ENCODE data around the gene IL11. TPM values are rescaled to one million over a fixed set of nuclear protein-coding genes. Genes with fewer than 3 reads are reported as not detected.

IL11 gene
- total RNA-seq, 1 experiment from 2014 or later: 1.8 TPM

DNA sequence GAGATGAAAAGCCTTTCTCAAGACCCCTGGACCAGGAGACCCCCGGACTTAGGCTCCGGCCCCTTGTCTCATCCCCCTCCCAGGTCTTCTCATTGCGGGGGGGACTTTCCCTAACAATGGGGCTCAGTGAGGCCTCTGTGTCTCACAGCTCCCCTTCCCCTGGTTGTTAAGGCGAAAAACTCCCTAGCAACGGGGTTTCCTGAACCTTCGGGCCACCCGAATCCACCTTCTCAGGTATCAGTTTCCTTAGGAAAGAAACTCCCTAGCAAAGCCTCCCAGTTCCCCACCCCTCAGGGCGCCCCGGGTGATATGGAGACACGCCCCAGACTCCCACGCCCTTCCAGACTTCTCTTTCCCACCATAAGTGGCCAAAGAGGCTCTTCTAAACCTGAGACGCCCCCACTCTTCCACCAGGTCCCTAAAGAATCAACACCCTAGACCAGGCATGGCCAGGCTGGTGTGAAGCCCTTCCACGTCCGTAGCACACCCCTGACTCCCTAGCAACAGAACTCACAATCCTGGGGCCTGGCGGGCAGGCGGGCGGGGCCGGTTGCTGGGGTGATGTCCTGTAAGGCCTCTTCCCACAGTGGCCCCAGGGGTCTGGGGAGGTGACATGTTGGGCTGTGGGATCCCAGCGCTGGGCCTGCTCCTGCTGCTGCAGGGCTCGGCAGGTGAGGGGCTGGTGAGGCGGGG, 6.1 kb upstream of the IL11 start, which contains the start of gene TMEM190:
Gene TMEM190 (plus strand): TSS at position 586 of the 693 bp plus-strand sequence. CDS start 28 bp downstream, at position 614.
- Mint-ChIP-seq H3K4me1 (peaks cover 47% of the 10 kb centered on the region), H3K36me3 (no peaks in the 10 kb centered on the region), H3K4me3 (peak within 1 kb of the TSS; percentile 62), H3K27ac (no peak within 1 kb of the TSS), H3K27me3 (ENCODE audit: low read depth) (peaks cover 59% of the 10 kb centered on the region), H3K9me3 (no peaks in the 10 kb centered on the region)
- DNase-seq (ENCODE audit: low spot score) (peak; percentile 51), ATAC-seq (peak; percentile 40)
- TF ChIP-seq, protein P1, sequence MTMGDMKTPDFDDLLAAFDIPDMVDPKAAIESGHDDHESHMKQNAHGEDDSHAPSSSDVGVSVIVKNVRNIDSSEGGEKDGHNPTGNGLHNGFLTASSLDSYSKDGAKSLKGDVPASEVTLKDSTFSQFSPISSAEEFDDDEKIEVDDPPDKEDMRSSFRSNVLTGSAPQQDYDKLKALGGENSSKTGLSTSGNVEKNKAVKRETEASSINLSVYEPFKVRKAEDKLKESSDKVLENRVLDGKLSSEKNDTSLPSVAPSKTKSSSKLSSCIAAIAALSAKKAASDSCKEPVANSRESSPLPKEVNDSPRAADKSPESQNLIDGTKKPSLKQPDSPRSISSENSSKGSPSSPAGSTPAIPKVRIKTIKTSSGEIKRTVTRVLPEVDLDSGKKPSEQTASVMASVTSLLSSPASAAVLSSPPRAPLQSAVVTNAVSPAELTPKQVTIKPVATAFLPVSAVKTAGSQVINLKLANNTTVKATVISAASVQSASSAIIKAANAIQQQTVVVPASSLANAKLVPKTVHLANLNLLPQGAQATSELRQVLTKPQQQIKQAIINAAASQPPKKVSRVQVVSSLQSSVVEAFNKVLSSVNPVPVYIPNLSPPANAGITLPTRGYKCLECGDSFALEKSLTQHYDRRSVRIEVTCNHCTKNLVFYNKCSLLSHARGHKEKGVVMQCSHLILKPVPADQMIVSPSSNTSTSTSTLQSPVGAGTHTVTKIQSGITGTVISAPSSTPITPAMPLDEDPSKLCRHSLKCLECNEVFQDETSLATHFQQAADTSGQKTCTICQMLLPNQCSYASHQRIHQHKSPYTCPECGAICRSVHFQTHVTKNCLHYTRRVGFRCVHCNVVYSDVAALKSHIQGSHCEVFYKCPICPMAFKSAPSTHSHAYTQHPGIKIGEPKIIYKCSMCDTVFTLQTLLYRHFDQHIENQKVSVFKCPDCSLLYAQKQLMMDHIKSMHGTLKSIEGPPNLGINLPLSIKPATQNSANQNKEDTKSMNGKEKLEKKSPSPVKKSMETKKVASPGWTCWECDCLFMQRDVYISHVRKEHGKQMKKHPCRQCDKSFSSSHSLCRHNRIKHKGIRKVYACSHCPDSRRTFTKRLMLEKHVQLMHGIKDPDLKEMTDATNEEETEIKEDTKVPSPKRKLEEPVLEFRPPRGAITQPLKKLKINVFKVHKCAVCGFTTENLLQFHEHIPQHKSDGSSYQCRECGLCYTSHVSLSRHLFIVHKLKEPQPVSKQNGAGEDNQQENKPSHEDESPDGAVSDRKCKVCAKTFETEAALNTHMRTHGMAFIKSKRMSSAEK (CRISPR knock-in tag; IDR thresholded peaks at IDR 0.05; ENCODE audit: borderline replicate concordance): no peak
- TF ChIP-seq ZNF121 (CRISPR knock-in tag; IDR thresholded peaks at IDR 0.05): peak; percentile 94
- no peak for TF ChIP-seq RELA (CRISPR knock-in tag; IDR thresholded peaks at IDR 0.05; ENCODE audit: borderline replicate concordance)
- POLR2A ChIA-PET: interaction anchor here (0.7 kb wide), 1 partner anchor 20 kb away, joined by 5 read pairs; no protein-coding TSS in a partner anchor
- CTCF ChIA-PET: interaction anchor here (0.7 to 1.4 kb wide), 6 partner anchors 8 to 127 kb away, joined by 3 to 5 read pairs (median 3); partner anchors contain the start of gene TMEM238

DNA sequence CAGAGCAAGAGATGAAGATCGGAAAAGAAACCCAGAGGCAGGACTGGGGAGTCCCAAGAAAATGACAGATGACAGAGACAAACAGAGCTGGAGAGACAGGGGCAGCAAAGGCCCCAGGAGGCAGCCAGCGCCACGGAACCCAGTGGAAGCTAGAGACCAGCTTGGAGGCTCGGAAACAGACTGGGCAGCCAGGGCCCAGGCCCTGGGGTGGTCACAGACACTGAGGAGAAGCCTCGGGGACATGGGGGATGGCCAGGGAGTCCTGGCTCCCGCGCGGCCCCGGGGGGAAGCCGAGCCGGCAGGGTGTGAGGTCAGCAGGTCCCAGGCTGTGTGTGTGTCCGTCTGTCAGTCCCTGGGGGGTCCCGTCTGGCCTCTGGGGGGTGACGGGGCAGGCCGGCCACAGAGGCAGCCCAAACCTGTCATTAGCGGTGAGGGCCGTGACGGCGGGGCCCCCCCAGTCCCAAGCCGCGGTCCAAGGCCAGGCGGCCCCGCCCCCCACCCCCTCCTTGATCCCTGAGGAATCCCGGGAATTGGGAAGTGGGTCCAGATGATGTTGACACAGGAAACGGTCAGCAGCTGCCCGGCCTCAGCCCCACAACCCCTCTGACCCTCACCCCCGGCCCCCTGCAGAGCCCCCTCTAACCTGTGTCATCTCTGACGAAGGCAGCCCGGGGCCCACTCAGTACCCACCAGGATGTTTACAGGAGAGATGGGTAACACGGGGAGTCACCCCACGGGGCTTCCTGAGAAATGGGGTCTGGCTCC, 3.9 kb upstream of the IL11 start:
- Mint-ChIP-seq H3K36me3 (no peaks in the 10 kb centered on the region), H3K27me3 (ENCODE audit: low read depth) (peaks cover 63% of the 10 kb centered on the region), H3K9me3 (no peaks in the 10 kb centered on the region), H3K4me3 (peak overlapping the region; percentile 57), H3K4me1 (peaks cover 47% of the 10 kb centered on the region), H3K27ac (0 out of 2 replicates have a peak overlapping the region, but pooled peaks have one; percentile 8)
- ChIA-PET POLR2A (interaction anchor here (1.5 kb wide), 1 partner anchor 25 kb away, joined by 15 read pairs; no protein-coding TSS in a partner anchor), CTCF (no interaction called here)
- DNase-seq (ENCODE audit: low spot score) (no peak), ATAC-seq (no peak)
- TF ChIP-seq KAT7 (CRISPR knock-in tag; IDR thresholded peaks at IDR 0.05; ENCODE audit: borderline replicate concordance) (no peak), PRRX2 (CRISPR knock-in tag; IDR thresholded peaks at IDR 0.05) (no peak), NR3C1 (CRISPR knock-in tag; conservative IDR thresholded peaks at IDR 0.05; ENCODE audit: low read depth) (no peak)
- TF ChIP-seq, protein P2, sequence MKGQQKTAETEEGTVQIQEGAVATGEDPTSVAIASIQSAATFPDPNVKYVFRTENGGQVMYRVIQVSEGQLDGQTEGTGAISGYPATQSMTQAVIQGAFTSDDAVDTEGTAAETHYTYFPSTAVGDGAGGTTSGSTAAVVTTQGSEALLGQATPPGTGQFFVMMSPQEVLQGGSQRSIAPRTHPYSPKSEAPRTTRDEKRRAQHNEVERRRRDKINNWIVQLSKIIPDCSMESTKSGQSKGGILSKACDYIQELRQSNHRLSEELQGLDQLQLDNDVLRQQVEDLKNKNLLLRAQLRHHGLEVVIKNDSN (CRISPR knock-in tag; IDR thresholded peaks at IDR 0.05): no peak

DNA sequence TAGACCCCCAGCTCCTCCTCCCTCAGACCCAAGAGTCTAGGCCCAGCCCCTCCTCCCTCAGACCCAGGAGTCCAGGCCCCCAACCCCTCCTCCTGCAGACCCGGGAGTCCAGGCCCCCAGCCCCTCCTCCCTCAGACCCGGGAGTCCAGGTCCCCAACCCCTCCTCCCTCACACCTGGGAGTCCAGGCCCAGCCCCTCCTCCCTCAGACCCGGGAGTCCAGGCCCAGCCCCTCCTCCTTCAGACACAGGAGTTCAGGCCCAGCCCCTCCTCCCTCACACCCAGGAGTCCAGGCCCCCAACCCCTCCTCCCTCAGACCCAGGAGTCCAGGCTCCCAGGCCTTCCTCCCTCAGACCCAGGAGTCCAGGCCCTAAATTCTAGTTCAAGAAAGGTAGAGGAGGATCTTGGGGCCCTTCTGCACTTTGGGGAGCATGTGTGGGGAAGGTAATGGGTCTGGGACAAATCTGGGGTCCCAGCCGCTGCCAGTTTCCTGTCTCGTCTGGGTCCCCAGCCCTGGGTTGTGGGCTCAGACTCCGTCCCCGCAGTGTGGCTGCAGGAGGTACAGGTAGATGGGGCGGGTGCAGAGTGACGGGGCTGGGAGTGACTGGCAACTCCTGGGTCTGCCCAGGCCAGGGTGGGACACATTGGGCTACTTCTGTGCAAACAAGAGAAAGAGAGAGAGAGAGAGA, 3.2 kb upstream of the IL11 start:
- TF ChIP-seq ZBTB21 (CRISPR knock-in tag; IDR thresholded peaks at IDR 0.05; ENCODE audit: borderline replicate concordance): no peak
- TF ChIP-seq, protein P3, sequence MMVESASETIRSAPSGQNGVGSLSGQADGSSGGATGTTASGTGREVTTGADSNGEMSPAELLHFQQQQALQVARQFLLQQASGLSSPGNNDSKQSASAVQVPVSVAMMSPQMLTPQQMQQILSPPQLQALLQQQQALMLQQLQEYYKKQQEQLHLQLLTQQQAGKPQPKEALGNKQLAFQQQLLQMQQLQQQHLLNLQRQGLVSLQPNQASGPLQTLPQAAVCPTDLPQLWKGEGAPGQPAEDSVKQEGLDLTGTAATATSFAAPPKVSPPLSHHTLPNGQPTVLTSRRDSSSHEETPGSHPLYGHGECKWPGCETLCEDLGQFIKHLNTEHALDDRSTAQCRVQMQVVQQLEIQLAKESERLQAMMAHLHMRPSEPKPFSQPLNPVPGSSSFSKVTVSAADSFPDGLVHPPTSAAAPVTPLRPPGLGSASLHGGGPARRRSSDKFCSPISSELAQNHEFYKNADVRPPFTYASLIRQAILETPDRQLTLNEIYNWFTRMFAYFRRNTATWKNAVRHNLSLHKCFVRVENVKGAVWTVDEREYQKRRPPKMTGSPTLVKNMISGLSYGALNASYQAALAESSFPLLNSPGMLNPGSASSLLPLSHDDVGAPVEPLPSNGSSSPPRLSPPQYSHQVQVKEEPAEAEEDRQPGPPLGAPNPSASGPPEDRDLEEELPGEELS (CRISPR knock-in tag; IDR thresholded peaks at IDR 0.05): no peak
- TF ChIP-seq ZNF263 (CRISPR knock-in tag; IDR thresholded peaks at IDR 0.05; ENCODE audit: low read depth): no peak
- TF ChIP-seq JAZF1 (CRISPR knock-in tag; IDR thresholded peaks at IDR 0.05): no peak
- POLR2A ChIA-PET: interaction anchor here (1.2 kb wide), 1 partner anchor 11 kb away, joined by 3 read pairs; the partner anchor contains the start of gene TMEM238
- no peaks in the 10 kb centered on the region for H3K36me3 Mint-ChIP-seq
- H3K4me1 Mint-ChIP-seq: peaks cover 43% of the 10 kb centered on the region
- H3K27me3 Mint-ChIP-seq (ENCODE audit: low read depth): peaks cover 65% of the 10 kb centered on the region
- H3K4me3 Mint-ChIP-seq: peak overlapping the region; percentile 57
- 0 out of 2 replicates have a peak overlapping the region, but pooled peaks have one; percentile 8 for H3K27ac Mint-ChIP-seq
- ATAC-seq: no peak
- CTCF ChIA-PET: interaction anchor here (0.8 to 1.5 kb wide), 3 partner anchors 10 to 72 kb away, joined by 3 to 5 read pairs (median 4); partner anchors contain the start of gene TMEM238
- no peak for DNase-seq (ENCODE audit: low spot score)
- no peaks in the 10 kb centered on the region for H3K9me3 Mint-ChIP-seq

Data from WTC11 (cell line).